HG03342 (cell line): ENCODE data around the gene ARHGAP44.
"Not testable (repeated sequence)": the region's sequence is repeated elsewhere in the genome, so short reads cannot be mapped to it uniquely, and the experiment has no call there.

ENCODE experiments used
- ATAC-seq: cut with Tn5 transposase; IDR thresholded peaks from one replicate; pipeline ENCODE4 v1.9.1; 2021; ENCODE audit warnings: mild to moderate bottlenecking, moderate library complexity; ENCODE audit not compliant: unreplicated experiment

Gene ARHGAP44

DNA sequence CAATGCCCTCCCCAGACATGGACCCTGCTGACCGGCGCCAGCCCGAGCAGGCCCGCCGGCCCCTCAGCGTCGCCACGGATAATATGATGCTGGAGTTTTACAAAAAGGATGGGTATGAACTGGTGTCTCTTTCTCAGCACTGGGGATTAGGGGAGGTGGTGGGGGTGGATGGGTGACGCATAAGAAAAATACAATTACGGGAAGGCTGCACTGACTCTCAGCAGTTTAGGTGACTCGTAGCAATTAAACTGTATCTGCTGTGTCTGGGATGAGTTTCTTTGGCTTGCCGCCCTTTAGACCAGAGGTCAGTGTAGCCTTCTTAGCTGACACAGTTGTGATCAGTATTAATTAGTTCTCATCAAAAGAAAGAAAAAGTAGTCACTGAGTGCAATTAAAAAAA, 169.5 kb downstream of the ARHGAP44 start:
- ATAC-seq = no peak

DNA sequence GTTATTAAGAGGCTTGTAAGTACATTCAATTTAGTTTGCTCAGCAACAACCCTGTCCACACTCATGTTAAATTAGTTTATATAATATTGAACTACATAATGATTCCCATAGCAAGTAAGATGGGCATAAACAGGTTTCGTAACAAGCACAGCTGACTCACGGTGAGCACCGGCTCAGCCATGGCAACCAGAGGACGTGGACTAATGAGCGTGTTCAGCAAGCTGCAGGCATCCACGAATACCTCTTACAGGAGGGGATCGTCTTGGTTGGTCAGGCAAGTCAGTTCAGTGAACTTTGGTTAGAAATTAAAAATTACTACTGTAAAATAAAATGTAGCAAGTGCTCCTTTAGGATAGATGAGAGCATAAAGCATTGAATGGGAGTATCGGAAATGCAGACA, 170.1 kb downstream of the ARHGAP44 start:
- no peak for ATAC-seq

- ATAC-seq = no peak
These were observed 172.4 kb downstream of the ARHGAP44 start for GRCh38 chr17:12961655-12962054.

DNA sequence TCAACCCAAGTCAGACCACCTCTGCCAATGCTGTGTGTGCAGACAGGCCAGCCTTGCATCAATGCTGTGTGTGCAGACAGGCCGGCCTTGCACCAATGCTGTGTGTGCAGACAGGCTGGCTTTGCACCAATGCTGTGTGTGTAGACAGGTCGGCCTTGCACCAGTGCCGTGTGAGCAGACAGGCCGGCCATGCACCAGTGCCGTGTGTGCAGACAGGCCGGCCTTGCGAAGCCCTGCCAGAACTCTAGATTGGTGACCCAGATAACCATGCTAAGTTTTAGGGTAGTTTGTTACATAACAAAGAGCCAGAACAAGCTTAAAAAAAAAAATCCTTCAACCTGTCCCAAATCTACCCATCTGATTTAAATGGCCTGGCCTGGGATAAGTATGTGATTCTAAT, 174.2 kb downstream of the ARHGAP44 start:
- no peak for ATAC-seq

DNA sequence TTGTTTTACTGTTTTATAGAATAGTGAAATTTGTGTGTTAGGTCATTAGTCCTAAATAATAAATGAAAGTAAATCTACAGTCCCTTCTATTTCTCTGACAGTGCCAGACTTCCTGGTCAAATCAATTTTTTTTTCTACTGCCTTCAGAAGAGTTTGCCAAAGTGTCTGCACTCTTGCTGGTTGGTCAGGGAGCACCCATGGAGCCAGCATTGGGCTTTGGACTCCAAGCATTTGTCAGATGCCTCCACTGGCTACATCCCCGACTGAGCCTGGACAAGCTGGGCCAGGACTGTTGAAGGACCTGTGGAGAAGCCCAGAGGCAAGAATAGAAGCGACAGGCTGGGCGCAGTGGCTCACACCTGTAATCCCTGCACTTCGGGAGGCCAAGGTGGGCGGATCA, 174.9 kb downstream of the ARHGAP44 start:
- no peak for ATAC-seq

GRCh38 chr17:12964840-12965239, 175.5 kb downstream of the ARHGAP44 start:
- no peak for ATAC-seq

DNA sequence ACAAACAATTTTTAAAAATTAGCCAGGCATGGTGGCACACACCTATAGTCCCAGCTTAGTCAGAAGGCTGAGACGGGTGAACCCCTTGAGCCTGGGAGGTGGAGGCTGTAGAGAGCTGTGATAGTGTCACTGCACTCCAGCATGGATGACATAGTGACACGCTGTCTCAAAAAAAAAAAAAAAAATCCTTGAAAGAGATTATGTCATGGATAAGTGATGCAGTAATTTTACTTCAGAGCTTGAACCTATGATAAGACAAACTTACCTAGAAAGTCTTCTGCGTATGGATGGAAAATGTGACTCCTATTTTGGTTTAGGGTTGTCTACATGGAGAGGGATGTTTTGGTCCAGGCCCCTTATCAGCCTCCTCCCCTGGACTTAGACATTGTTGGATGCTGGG, 176.7 kb downstream of the ARHGAP44 start:
- ATAC-seq = no peak

DNA sequence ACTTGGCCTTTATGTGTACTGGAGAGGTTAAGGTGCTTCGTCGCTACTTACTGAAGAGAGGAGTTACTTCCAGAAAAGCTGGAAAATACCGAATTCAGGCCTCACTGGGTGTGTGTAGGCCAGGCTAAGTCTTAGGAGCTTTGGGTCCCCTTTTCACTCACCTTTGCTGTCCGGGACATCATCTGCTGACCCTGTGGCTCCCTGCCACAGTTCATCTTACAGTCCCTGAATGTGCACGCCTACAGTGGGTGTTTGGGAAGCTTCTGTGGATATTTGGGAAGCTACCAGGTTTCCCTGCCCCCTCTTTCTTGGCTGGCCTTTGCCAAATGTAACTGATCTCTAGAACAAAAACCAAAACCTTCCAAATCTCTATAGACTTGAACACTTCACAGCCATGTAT, 177.1 kb downstream of the ARHGAP44 start:
- no peak for ATAC-seq

DNA sequence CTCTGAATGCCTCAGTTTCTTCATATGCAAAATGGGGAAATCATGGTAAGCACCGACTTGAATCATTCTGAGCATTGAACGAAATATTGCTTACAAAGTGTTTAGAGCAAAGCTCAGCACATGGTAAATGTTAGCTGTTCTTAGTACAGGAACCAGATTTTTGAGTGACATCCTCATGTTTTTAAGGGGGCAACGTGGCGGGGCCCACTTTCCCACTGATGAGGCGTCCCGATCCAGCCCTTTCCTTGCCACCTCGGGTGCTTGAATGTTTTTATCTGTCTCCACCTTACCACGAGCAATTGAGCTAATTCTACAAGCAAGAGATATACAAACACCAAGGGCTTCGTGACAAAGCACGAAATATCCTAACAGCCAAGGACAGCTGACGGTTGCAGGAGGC, 178.7 kb downstream of the ARHGAP44 start:
- ATAC-seq = no peak

GRCh38 chr17:12973496-12974004, 184.3 kb downstream of the ARHGAP44 start:
- no peak for ATAC-seq

DNA sequence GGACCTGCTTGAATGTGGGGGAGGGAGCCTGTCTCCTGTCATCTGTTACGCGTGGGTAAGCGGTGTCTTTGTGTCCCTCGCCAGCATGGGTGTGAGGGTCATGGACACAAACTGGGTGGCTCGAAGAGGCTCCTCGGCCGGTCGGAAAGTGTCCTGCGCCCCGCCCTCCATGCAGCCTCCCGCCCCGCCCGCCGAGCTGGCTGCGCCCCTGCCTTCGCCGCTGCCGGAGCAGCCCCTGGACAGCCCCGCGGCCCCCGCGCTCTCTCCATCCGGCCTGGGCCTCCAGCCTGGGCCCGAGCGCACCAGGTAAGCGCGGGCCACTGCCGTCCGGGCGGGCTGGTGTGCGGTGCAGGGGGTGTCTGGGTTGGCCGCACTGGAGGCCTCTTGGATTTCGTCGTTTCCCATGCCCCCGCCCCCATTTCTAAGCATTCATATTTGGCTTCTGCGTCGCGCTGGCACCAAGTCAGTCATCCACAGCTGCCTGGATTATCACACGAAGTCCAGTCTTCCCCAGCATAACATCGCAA, 184.8 kb downstream of the ARHGAP44 start:
- no peak for ATAC-seq

GRCh38 chr17:12977008-12977751, 187.9 kb downstream of the ARHGAP44 start:
- no peak for ATAC-seq

DNA sequence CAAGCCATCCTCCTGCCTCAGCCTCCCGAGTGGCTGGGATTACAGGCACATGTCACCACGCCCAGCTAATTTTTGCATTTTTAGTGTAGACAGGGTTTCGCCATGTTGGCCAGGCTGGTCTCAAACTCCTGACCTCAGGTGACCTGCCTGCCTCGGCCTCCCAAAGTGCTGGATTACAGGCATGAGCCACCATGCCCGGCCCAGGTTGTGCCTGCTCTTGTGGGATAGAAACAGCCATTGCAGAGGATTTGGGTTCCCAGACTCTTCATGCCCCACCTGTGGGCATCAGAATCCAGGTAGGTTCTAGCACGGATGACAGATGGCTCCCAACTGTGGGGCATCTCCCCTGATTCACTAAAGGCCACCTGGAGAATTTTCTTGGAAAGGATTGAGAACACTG, 189.5 kb downstream of the ARHGAP44 start:
- not testable (repeated sequence) for ATAC-seq

- ATAC-seq = no peak
These were observed 189.9 kb downstream of the ARHGAP44 start for GRCh38 chr17:12979246-12979645.

- ATAC-seq = no peak
These were observed 190.7 kb downstream of the ARHGAP44 start for GRCh38 chr17:12979826-12980500.

- ATAC-seq = no peak
These were observed 192.9 kb downstream of the ARHGAP44 start for GRCh38 chr17:12982224-12982623.

- no peak for ATAC-seq
These were observed 194.9 kb downstream of the ARHGAP44 start for GRCh38 chr17:12983991-12984884.

- no peak for ATAC-seq
These were observed 196.4 kb downstream of the ARHGAP44 start for GRCh38 chr17:12985431-12986293.

- ATAC-seq = no peak
These were observed 197.8 kb downstream of the ARHGAP44 start for GRCh38 chr17:12987120-12987519.
